22Rv1 (cell line): ENCODE data around the gene HK1.
A peak's percentile ranks its signal among the peaks of the same experiment; 100 is the strongest.

Source experiments
- ZFX ChIP-seq: fragments of 450-650 bp; IDR thresholded peaks from 2 replicates; pipeline ENCODE4 v1.6.1; 2017; ENCODE audit warnings: antibody characterized with exemption, borderline replicate concordance
- TF ChIP-seq, protein P1 (sequence below): fragments of 450-650 bp; IDR thresholded peaks from 2 replicates; pipeline ENCODE4 v1.5.1; 2017; ENCODE audit warnings: mild to moderate bottlenecking

DNA sequence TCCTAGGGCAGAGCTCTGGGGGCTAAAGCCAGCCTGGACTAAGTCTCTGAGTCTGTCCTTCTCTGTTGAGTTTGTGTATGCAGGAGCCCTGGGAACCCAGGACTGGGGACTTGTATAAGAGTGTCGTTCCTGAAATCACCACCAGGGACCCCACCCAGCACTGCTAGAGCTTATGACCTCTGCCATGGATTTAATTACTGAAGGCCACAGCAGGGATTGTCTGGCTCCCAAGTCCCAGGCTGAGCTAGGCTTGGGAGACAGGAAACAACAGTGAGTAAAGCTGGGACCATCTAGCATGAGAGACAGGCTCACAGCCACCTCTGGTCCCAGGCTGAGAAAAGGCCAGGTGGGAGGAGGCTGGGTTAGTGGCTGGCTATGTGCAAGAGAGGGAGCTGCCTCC lies 171.5 kb downstream of the HK1 start:
- TF ChIP-seq, protein P1, sequence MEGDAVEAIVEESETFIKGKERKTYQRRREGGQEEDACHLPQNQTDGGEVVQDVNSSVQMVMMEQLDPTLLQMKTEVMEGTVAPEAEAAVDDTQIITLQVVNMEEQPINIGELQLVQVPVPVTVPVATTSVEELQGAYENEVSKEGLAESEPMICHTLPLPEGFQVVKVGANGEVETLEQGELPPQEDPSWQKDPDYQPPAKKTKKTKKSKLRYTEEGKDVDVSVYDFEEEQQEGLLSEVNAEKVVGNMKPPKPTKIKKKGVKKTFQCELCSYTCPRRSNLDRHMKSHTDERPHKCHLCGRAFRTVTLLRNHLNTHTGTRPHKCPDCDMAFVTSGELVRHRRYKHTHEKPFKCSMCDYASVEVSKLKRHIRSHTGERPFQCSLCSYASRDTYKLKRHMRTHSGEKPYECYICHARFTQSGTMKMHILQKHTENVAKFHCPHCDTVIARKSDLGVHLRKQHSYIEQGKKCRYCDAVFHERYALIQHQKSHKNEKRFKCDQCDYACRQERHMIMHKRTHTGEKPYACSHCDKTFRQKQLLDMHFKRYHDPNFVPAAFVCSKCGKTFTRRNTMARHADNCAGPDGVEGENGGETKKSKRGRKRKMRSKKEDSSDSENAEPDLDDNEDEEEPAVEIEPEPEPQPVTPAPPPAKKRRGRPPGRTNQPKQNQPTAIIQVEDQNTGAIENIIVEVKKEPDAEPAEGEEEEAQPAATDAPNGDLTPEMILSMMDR: peak; percentile 72
- TF ChIP-seq ZFX: no peak
